Measurements from ENCODE around the gene REV3L.

The REV3L gene

GRCh38 chr6:111441678-111442243 lies 41.3 kb downstream of the REV3L start:
- no peaks in the 10 kb centered on the region for H3K4me1 ChIP-seq (ENCODE audit: control insufficient read depth in 1 of 2, insufficient read depth in 2 of 2, low read length in 2 of 2)
- no peak overlapping the region for H3K27ac ChIP-seq (ENCODE audit: low read length)
- no peak overlapping the region for H3K4me3 ChIP-seq (ENCODE audit: low read depth in 1 of 2, low read length in 2 of 2)
- no peaks in the 10 kb centered on the region for H3K27me3 ChIP-seq (ENCODE audit: low read depth, low read length)
- H3K9me3 ChIP-seq (ENCODE audit: control insufficient read depth in 1 of 2, low read length in 2 of 2) = no peaks in the 10 kb centered on the region
- no peaks in the 10 kb centered on the region for H3K36me3 ChIP-seq (ENCODE audit: control insufficient read depth in 1 of 2, insufficient read depth in 2 of 2, low read length in 2 of 2)

GRCh38 chr6:111439171-111439570 lies 43.8 kb downstream of the REV3L start:
- H3K4me1 ChIP-seq (ENCODE audit: control insufficient read depth in 1 of 2, insufficient read depth in 2 of 2, low read length in 2 of 2) = no peaks in the 10 kb centered on the region
- peaks cover 0 to 4% of the 10 kb centered on the region in 2 donors for H3K9me3 ChIP-seq (ENCODE audit: control insufficient read depth in 1 of 2, low read length in 2 of 2)
- H3K27ac ChIP-seq (ENCODE audit: low read length) = no peak overlapping the region
- H3K36me3 ChIP-seq (ENCODE audit: control insufficient read depth in 1 of 2, insufficient read depth in 2 of 2, low read length in 2 of 2) = no peaks in the 10 kb centered on the region
- no peak overlapping the region for H3K4me3 ChIP-seq (ENCODE audit: low read depth in 1 of 2, low read length in 2 of 2)
- no peaks in the 10 kb centered on the region for H3K27me3 ChIP-seq (ENCODE audit: low read depth, low read length)

GRCh38 chr6:111437573-111437972 lies 45.4 kb downstream of the REV3L start:
- Histone ChIP-seq H3K27me3 (ENCODE audit: low read depth, low read length) (no peaks in the 10 kb centered on the region), H3K36me3 (ENCODE audit: control insufficient read depth in 1 of 2, insufficient read depth in 2 of 2, low read length in 2 of 2) (no peaks in the 10 kb centered on the region), H3K9me3 (ENCODE audit: control insufficient read depth in 1 of 2, low read length in 2 of 2) (peaks cover 0 to 4% of the 10 kb centered on the region in 2 donors), H3K4me3 (ENCODE audit: low read depth in 1 of 2, low read length in 2 of 2) (no peak overlapping the region), H3K27ac (ENCODE audit: low read length) (no peak overlapping the region), H3K4me1 (ENCODE audit: control insufficient read depth in 1 of 2, insufficient read depth in 2 of 2, low read length in 2 of 2) (no peaks in the 10 kb centered on the region)

GRCh38 chr6:111432511-111432910 lies 50.5 kb downstream of the REV3L start:
- Histone ChIP-seq H3K4me3 (ENCODE audit: low read depth in 1 of 2, low read length in 2 of 2) (no peak overlapping the region), H3K27ac (ENCODE audit: low read length) (no peak overlapping the region)

GRCh38 chr6:111430605-111431376 lies 52.2 kb downstream of the REV3L start:
- H3K4me3 ChIP-seq (ENCODE audit: low read depth in 1 of 2, low read length in 2 of 2) = peak overlapping the region in 1 of 2 donors; percentile 24
- H3K4me1 ChIP-seq (ENCODE audit: control insufficient read depth in 1 of 2, insufficient read depth in 2 of 2, low read length in 2 of 2) = peaks cover 5 to 20% of the 10 kb centered on the region in 2 donors
- H3K9me3 ChIP-seq (ENCODE audit: control insufficient read depth in 1 of 2, low read length in 2 of 2) = peaks cover 0 to 12% of the 10 kb centered on the region in 2 donors
- no peaks in the 10 kb centered on the region for H3K36me3 ChIP-seq (ENCODE audit: control insufficient read depth in 1 of 2, insufficient read depth in 2 of 2, low read length in 2 of 2)
- peak overlapping the region; percentile 16 for H3K27ac ChIP-seq (ENCODE audit: low read length)
- no peaks in the 10 kb centered on the region for H3K27me3 ChIP-seq (ENCODE audit: low read depth, low read length)

More at GRCh38 chr6:111432511-111432910, 50.5 kb downstream of the REV3L start:
- H3K36me3 ChIP-seq (ENCODE audit: control insufficient read depth in 1 of 2, insufficient read depth in 2 of 2, low read length in 2 of 2) = no peaks in the 10 kb centered on the region
- peaks cover 0 to 12% of the 10 kb centered on the region in 2 donors for H3K9me3 ChIP-seq (ENCODE audit: control insufficient read depth in 1 of 2, low read length in 2 of 2)
- H3K4me1 ChIP-seq (ENCODE audit: control insufficient read depth in 1 of 2, insufficient read depth in 2 of 2, low read length in 2 of 2) = peaks cover 2 to 12% of the 10 kb centered on the region in 2 donors
- no peaks in the 10 kb centered on the region for H3K27me3 ChIP-seq (ENCODE audit: low read depth, low read length)

- Histone ChIP-seq H3K4me1 (ENCODE audit: control insufficient read depth in 1 of 2, insufficient read depth in 2 of 2, low read length in 2 of 2) (peaks cover 8 to 20% of the 10 kb centered on the region in 2 donors), H3K27me3 (ENCODE audit: low read depth, low read length) (no peaks in the 10 kb centered on the region), H3K27ac (ENCODE audit: low read length) (no peak overlapping the region), H3K4me3 (ENCODE audit: low read depth in 1 of 2, low read length in 2 of 2) (no peak overlapping the region), H3K9me3 (ENCODE audit: control insufficient read depth in 1 of 2, low read length in 2 of 2) (peaks cover 0 to 7% of the 10 kb centered on the region in 2 donors), H3K36me3 (ENCODE audit: control insufficient read depth in 1 of 2, insufficient read depth in 2 of 2, low read length in 2 of 2) (no peaks in the 10 kb centered on the region)
Measured at GRCh38 chr6:111429571-111429970, 53.4 kb downstream of the REV3L start.

GRCh38 chr6:111428811-111429210 lies 54.2 kb downstream of the REV3L start:
- Histone ChIP-seq H3K9me3 (ENCODE audit: control insufficient read depth in 1 of 2, low read length in 2 of 2) (peaks cover 0 to 7% of the 10 kb centered on the region in 2 donors), H3K4me1 (ENCODE audit: control insufficient read depth in 1 of 2, insufficient read depth in 2 of 2, low read length in 2 of 2) (peaks cover 16 to 25% of the 10 kb centered on the region in 2 donors), H3K36me3 (ENCODE audit: control insufficient read depth in 1 of 2, insufficient read depth in 2 of 2, low read length in 2 of 2) (no peaks in the 10 kb centered on the region), H3K4me3 (ENCODE audit: low read depth in 1 of 2, low read length in 2 of 2) (no peak overlapping the region), H3K27me3 (ENCODE audit: low read depth, low read length) (no peaks in the 10 kb centered on the region), H3K27ac (ENCODE audit: low read length) (no peak overlapping the region)

GRCh38 chr6:111427341-111428116 lies 55.5 kb downstream of the REV3L start:
- Histone ChIP-seq H3K9me3 (ENCODE audit: control insufficient read depth in 1 of 2, low read length in 2 of 2) (peaks cover 0 to 7% of the 10 kb centered on the region in 2 donors), H3K27me3 (ENCODE audit: low read depth, low read length) (no peaks in the 10 kb centered on the region), H3K36me3 (ENCODE audit: control insufficient read depth in 1 of 2, insufficient read depth in 2 of 2, low read length in 2 of 2) (no peaks in the 10 kb centered on the region), H3K4me3 (ENCODE audit: low read depth in 1 of 2, low read length in 2 of 2) (no peak overlapping the region), H3K27ac (ENCODE audit: low read length) (no peak overlapping the region), H3K4me1 (ENCODE audit: control insufficient read depth in 1 of 2, insufficient read depth in 2 of 2, low read length in 2 of 2) (peaks cover 24 to 35% of the 10 kb centered on the region in 2 donors)

- Histone ChIP-seq H3K27me3 (ENCODE audit: low read depth, low read length) (no peaks in the 10 kb centered on the region), H3K9me3 (ENCODE audit: control insufficient read depth in 1 of 2, low read length in 2 of 2) (peaks cover 0 to 4% of the 10 kb centered on the region in 2 donors), H3K4me3 (ENCODE audit: low read depth in 1 of 2, low read length in 2 of 2) (peak overlapping the region in 1 of 2 donors; percentile 9), H3K27ac (ENCODE audit: low read length) (peak overlapping the region; percentile 2), H3K36me3 (ENCODE audit: control insufficient read depth in 1 of 2, insufficient read depth in 2 of 2, low read length in 2 of 2) (no peaks in the 10 kb centered on the region), H3K4me1 (ENCODE audit: control insufficient read depth in 1 of 2, insufficient read depth in 2 of 2, low read length in 2 of 2) (peaks cover 24 to 33% of the 10 kb centered on the region in 2 donors)
Measured at GRCh38 chr6:111423960-111424846, 58.8 kb downstream of the REV3L start.

- H3K27me3 ChIP-seq (ENCODE audit: low read depth, low read length) = no peaks in the 10 kb centered on the region
- no peak overlapping the region for H3K4me3 ChIP-seq (ENCODE audit: low read depth in 1 of 2, low read length in 2 of 2)
- no peak overlapping the region for H3K27ac ChIP-seq (ENCODE audit: low read length)
- no peaks in the 10 kb centered on the region for H3K36me3 ChIP-seq (ENCODE audit: control insufficient read depth in 1 of 2, insufficient read depth in 2 of 2, low read length in 2 of 2)
- peaks cover 29 to 43% of the 10 kb centered on the region in 2 donors for H3K4me1 ChIP-seq (ENCODE audit: control insufficient read depth in 1 of 2, insufficient read depth in 2 of 2, low read length in 2 of 2)
- H3K9me3 ChIP-seq (ENCODE audit: control insufficient read depth in 1 of 2, low read length in 2 of 2) = no peaks in the 10 kb centered on the region
Measured at GRCh38 chr6:111423055-111423633, 59.9 kb downstream of the REV3L start.
